NCI-H2107 treated with DMSO at 0.1 percent for 48 hours (cell line): ENCODE data around the gene BICC1.

Experiments used
- DNase-seq: peaks from one replicate; lab custom pipeline; 2025; ENCODE audit not compliant: unreplicated experiment; lab: John Stamatoyannopoulos, UW

BICC1 gene

GRCh38 chr10:58642283-58642682, 129.6 kb downstream of the BICC1 start:
- DNase-seq, result no peak

GRCh38 chr10:58642916-58643428, 130.3 kb downstream of the BICC1 start:
- DNase-seq, result no peak

GRCh38 chr10:58644311-58644710, 131.6 kb downstream of the BICC1 start:
- DNase-seq, result no peak

GRCh38 chr10:58645416-58646146, 132.9 kb downstream of the BICC1 start:
- no peak for DNase-seq

DNA sequence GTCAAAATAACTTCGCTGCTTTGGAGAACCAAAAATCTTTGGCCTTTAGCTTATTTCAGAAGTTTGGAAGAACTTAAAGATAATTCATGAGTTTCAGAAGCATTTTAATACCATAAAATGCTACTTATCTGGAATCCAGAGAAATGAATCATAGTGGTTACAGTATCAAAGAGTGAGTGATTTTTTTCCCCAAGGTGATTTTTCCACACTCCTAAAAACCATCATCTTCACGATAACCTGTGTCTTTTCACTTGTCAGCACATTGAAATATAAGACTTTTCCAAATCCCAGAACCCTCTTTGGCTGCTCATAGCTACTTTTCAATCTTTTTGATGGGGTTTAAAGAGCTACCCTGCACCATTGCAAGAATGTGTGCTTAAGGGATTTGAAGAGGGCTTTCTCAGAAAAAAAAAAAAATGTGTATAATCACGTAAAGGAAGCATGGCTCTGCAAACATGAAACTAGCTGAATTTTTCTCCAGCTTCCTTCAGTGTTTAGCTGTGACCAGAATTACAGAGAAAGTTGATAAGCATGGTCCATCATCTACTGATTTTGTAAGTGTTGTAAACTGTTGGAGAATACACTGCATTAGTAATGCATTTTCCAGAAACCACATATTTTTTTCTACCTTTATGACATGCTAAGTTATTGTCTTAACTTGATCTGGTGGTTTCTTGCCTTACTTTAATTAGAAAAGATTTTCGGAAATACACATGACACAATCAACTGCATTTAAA, 134.9 kb downstream of the BICC1 start:
- no peak for DNase-seq

DNA sequence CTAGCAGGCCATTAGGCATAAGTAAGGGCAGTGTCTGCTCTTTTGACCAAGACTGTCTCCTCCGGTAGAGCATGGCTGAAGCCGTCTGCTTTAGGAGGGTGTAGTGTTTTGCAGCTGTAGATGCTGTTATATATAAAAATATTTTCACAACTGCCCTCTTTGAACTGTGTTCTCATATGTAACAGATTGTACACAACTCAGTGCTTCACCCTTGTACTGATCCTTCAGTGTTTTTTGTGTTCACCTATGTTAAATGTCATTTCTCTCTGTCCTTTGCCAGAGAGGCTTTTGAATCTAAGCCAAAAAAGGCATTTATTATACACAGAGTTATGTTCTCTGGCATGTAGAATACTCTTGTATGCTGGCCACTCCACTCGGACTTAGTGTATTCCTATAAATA, 135.5 kb downstream of the BICC1 start:
- no peak for DNase-seq

DNA sequence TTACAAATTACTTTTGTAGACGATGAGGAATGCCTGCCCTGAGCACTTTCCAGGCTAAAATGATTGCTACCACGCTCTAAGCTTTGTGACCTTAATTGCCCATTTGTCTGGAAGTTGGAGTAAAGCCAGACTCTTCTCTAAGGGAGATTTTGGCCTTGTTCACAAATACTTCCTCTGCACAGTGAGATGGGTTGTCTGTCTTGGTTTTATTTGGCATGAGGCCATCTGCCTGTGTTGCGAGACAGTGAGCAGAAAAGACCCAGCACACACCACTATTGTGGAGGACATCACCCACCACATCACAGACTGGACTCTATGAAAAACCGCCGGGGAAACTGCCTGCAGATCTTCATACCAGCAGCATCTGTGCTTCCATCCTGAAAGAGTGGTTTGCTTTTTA, 138.4 kb downstream of the BICC1 start:
- DNase-seq, result no peak

- no peak for DNase-seq
Observed at GRCh38 chr10:58651742-58652141, 139.1 kb downstream of the BICC1 start.

DNA sequence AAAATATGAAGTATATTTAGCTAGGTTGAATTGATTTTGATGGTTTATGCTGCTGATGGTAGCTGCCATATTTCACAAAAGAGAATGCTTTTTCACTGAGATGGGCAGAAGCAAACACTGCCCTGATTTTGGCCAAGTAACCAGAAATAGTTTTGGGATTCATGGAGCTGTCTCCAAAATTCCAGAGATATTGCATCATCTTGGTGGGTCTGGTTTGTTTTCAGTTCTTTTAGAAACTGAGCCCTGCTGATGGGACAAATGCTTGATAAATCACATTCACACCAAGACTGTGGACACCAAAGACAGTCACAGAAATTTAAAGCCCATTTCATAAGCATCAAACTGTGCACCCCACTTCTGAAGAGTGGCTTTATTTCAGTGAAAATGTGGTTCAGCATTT, 140.5 kb downstream of the BICC1 start:
- no peak for DNase-seq

- no peak for DNase-seq
Observed at GRCh38 chr10:58660575-58661255, 148.0 kb downstream of the BICC1 start.

DNA sequence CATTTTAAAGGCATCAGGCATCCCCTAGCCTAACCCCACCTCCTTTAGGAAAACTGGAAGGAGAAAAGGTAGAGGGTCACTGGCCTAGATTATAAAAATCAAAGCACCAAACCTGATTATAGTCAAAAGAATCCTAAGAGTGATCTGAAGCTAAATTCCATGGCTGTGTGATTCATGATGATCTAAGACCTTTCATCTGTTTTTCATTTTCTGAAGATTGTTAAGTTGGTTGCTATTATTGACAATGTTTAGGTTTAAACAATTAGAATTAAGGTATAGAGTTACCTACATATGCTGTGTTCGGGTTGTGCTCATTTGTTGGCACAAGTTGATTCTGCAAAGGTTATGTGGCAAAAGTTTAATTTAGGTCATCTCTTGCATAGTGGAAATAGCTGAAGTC, 148.7 kb downstream of the BICC1 start:
- no peak for DNase-seq

- DNase-seq, result no peak
Observed at GRCh38 chr10:58661902-58662301, 149.2 kb downstream of the BICC1 start.

- DNase-seq, result no peak
Observed at GRCh38 chr10:58662314-58662713, 149.6 kb downstream of the BICC1 start.

GRCh38 chr10:58665361-58665760, 152.7 kb downstream of the BICC1 start:
- no peak for DNase-seq

DNA sequence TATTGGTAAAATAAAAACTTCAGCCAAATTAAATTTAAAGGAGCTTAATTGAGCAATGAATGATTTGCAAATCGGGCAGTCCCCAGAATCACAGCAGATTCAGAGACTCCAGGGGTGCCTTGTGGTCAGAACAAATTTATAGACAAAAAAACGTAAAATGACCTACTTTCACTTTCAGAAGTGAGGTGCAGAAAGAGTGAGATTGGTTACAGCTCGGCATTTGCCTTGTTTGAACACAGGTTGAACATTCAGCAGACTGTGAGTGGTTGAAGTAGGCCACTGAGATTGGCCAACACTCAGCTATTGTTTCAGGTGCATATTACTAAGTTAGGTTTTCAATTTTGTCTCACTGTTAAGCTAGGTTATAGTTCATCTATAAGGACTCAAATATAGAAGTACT, 153.4 kb downstream of the BICC1 start:
- DNase-seq, result no peak

DNA sequence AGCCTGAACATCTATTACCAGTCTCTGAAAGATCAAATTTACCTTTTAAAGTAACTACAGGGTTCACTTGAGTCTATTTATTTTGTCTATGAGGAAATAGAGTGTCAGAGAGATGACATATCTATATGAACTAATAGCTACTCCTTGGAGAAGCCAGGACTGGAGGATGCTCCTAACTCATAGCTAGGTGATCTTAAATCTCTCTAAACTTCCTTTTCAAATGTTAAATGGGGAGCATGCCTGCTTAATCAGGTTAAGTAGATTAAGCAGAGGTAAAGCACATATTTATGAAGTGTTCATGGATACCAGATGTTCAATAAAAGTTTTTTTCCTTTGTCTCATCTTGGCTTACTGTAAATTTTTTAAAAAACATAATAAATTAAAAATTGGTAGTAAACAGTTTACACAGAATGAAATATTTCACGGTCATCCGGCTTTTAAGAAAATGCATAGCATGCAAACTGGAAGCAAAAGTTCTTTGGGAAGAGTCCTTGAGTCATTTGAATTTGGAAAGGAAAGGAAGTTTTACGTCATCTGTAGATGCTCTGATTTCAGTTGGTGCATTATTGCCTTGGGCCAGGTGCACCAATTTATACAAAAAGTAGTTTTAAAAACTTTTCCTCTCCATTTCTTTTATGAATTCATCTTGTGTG, 155.1 kb downstream of the BICC1 start:
- DNase-seq, result no peak

DNA sequence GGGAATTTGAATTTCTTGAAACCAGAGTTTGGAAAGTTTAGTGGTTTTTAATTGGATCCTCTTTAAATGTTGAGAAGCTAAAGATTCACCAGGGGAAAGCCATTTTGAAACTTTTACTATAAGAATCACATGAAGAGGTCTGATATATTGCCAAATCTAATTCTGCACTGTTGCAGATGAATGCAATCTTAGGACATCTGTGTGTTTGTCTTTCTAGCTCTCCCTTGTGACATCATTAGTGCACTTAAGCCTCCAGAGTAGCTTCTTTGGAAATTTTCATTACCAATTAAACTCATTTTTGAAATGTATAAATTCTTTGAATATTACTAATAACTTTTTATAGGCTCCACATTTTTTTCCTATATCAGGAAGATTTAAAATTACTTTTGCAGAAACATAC, 160.2 kb downstream of the BICC1 start:
- no peak for DNase-seq

DNA sequence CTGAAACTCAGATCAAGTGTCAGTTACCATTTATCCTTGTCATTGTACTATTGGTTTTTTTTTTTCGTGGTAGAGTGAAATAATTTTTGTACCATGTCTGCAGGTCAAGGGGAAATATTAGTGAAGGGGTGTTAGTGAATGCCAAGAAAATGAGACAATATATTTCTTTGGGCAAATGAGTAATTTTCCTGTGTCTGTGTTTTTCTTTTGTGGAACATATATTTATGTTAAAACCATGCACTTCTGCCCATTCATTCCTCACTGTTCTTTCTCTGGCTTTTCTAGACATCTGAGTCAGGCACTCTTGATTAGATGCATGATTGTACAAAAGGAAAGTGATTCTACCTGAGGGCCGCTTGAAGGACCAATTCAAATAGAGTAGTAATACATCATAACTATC, 161.6 kb downstream of the BICC1 start:
- DNase-seq, result no peak

DNA sequence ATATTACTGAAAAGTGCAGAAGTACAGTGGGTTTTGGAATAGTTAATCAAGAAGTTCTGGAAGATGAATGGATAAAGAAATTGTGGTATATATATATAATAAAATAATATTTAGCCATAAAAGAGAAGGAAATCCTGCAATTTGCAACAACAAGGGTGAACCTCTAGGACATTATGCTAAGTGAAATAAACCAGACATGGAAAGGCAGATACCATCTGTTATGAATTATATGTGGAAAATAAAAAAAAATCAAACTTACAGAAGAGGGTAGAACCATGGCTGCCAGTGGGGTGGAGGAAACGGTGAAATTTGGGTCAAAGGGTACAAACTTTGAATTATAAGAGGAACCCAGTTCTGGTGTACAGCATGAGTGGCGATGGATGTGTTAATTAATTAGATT, 162.6 kb downstream of the BICC1 start:
- DNase-seq, result no peak

DNA sequence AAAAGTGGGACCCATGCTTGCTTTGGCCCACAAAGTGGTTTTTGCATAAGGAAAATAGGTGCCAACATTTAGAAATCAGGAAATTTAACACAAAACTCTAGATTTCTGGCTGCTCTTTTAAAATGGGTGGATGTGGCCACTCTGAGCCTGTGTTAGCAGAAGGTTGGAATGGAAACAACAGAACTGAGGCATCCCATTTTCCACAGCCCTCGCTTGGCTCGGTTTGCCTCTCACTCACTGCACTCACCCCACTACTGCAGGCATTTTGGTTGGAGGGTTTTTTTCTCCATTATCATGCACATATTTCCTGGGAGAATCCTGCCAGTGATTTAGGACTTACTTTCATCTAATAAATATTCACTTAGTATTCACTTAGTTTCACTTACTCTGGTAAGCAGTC, 178.9 kb downstream of the BICC1 start:
- DNase-seq, result no peak

GRCh38 chr10:58693919-58694318, 181.2 kb downstream of the BICC1 start:
- no peak for DNase-seq
